Activated naive CD4-positive, alpha-beta T cell treated with anti-CD3 and anti-CD28 coated beads, Interleukin-2, amount 10 ng/mL, durations not matched to agents 7 days and 5 days (primary cell): ENCODE data around the gene RARB.

Source experiments
- CTCF ChIA-PET: fragments of 350-600 bp; sonication (Branson Sonifier 250); formaldehyde crosslinking; loops from one replicate; lab custom pipeline; 2021; ENCODE audit warnings: antibody characterized with exemption; lab: Charles Lee
- DNase-seq: peaks from one replicate; pipeline ENCODE4 v3.0.0-alpha.2; 2020
- H3K27ac Mint-ChIP-seq: one replicate; pipeline ENCODE4 v1.8.0; 2021; ENCODE audit warnings: mild to moderate bottlenecking, moderate library complexity, mixed read lengths
- H3K27me3 Mint-ChIP-seq: one replicate; pipeline ENCODE4 v1.8.0; 2021; ENCODE audit warnings: mild to moderate bottlenecking, mixed read lengths
- H3K36me3 Mint-ChIP-seq: one replicate; pipeline ENCODE4 v1.8.0; 2021; ENCODE audit warnings: mixed read lengths
- H3K4me1 Mint-ChIP-seq: one replicate; pipeline ENCODE4 v1.8.0; 2021; ENCODE audit warnings: mixed read lengths
- H3K4me3 Mint-ChIP-seq: one replicate; pipeline ENCODE4 v1.8.0; 2021; ENCODE audit warnings: mild to moderate bottlenecking, moderate library complexity, mixed read lengths
- H3K9me3 Mint-ChIP-seq: one replicate; pipeline ENCODE4 v1.8.0; 2021; ENCODE audit warnings: mixed read lengths

The RARB gene

DNA sequence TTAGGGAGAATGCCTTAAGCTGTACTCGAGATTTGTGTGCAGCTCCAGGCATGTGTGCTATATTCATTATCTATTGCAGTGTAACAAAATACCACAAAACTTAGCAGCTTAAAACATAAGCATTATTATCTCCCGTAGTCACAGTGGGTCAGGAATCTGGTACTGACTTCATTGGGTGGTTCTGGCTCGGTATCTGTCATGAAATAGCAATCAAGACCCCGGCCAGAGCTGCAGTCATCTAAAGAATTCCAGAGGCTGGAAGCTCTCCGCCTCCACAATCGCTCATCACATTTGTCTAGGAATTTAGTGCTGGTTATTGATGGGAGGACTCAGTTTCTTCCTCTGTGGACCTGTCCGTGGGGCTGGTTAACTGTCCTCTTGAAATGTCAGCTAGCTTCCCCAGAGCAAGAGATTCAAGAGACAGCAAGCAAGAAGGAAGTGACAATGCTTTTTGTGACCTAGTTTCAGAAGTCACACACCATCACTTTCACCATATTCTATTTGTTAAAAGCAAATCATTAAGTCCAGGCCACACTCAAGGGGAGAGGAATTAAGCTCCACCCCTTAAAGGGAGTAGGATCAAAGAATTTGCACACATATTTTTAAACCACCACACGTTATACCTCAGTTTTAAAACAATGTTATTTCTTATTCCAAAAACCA lies 160.5 kb downstream of the RARB start:
- CTCF ChIA-PET: no interaction called here
- H3K4me3 Mint-ChIP-seq: no peak overlapping the region
- no peak for DNase-seq
- no peaks in the 10 kb centered on the region for H3K36me3 Mint-ChIP-seq
- H3K27ac Mint-ChIP-seq: no peak overlapping the region
- no peaks in the 10 kb centered on the region for H3K9me3 Mint-ChIP-seq
- H3K27me3 Mint-ChIP-seq: no peaks in the 10 kb centered on the region
- no peaks in the 10 kb centered on the region for H3K4me1 Mint-ChIP-seq

DNA sequence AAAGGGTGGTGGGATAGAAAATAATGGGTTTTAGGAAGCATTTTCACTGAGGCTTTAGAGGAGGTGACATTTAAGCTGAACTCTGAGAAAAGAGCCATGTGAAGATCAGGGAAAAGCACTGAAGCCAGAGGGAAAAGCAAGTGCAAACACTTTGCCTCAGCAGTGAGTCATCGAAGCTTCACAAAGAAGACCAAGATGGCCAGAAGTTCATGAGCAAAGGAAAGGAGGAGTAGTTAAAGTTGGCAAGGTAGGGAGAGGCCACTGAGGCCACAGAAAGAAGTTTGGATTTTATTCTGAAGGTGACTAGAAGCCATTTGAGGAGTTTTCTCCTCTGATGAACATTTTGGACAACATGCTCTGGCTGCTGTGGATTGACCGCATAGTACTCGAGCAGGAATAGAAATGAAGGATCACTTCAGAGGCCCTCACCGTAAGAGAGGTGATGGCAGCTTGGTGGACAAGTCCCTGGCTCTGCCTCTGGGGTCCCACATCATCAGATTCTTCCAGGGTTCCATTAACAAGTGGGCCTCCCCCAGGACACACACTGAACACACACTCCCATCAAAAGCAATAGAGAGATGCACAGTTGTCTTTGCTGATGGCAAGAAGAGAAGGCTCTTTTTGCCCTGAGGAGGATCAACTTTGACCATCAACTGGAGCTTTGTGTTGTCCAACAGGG lies 161.2 kb downstream of the RARB start:
- Mint-ChIP-seq H3K27me3 (no peaks in the 10 kb centered on the region), H3K4me1 (no peaks in the 10 kb centered on the region), H3K36me3 (no peaks in the 10 kb centered on the region), H3K27ac (no peak overlapping the region), H3K9me3 (no peaks in the 10 kb centered on the region), H3K4me3 (no peak overlapping the region)
- CTCF ChIA-PET: no interaction called here
- no peak for DNase-seq

DNA sequence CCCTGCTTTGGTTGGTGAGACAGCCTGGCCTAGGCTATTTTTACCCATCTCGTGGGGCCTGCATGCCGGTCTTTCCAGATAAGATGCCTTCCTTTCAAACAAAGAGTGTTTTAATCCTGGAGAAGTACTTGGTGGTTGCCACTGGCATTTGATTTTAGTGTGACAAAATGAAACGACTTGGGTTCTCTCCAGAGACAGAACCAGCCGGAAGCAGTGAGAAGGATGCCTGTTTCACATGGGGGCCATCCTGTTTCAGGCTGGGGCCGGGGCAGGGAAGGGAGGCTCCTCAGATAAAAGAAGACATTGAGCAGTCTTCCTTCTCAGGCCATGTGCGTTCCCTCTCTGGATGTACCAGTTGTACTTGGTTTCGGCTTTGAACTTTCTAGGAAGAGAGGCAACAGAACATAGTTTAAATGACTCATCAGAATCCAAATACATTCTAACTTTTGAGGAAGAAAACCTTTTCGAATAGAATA lies 161.8 kb downstream of the RARB start:
- Mint-ChIP-seq H3K27ac (no peak overlapping the region), H3K4me1 (no peaks in the 10 kb centered on the region), H3K36me3 (no peaks in the 10 kb centered on the region), H3K9me3 (no peaks in the 10 kb centered on the region), H3K4me3 (no peak overlapping the region), H3K27me3 (no peaks in the 10 kb centered on the region)
- CTCF ChIA-PET: no interaction called here
- DNase-seq: no peak

DNA sequence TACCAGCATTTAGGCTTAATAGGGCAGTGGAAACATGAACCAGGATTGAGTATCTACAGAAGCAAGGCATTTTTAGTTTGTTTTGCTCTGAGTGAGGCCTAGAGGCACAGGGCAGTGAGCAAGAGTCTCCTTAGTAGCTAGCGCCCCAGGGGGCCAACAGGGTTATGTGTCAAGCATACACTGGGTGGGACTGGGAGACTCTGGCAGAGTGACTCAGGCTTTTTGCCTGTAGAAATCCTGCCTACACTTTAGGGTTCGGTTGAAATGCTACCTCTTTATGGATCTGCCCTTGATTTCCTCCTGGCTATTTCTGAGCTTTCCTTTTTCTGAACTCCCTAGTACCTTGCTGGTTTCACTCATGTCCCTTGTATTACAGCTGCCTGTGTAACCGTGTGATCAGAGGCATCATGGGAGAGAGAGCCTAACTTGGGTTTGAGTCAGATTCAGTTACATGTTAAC lies 164.5 kb downstream of the RARB start:
- H3K36me3 Mint-ChIP-seq: no peaks in the 10 kb centered on the region
- H3K9me3 Mint-ChIP-seq: no peaks in the 10 kb centered on the region
- H3K4me1 Mint-ChIP-seq: no peaks in the 10 kb centered on the region
- H3K4me3 Mint-ChIP-seq: no peak overlapping the region
- no peaks in the 10 kb centered on the region for H3K27me3 Mint-ChIP-seq
- no peak for DNase-seq
- CTCF ChIA-PET: interaction anchor here (0.9 to 1.4 kb wide), 4 partner anchors 8 to 132 kb away, joined by 3 to 5 read pairs (median 5); no protein-coding TSS in a partner anchor
- H3K27ac Mint-ChIP-seq: no peak overlapping the region

DNA sequence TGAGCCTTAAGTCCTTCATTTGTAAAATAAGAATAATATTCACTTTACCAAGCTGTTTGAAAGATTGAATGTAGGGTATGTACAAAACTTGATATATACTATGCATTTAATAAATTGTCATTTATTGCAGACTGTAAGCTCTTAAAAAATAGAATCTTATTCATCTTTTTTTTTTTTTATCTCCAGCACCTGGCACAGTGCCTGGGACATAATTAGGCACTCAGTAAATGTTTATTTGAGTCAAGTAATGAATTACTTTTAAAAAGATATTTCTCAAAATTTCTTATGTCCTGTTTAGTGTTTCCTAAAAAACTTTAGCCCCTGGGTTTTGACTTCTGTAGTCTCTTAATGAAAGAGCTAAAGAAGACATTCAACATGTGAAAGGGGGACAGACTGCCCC lies 164.9 kb downstream of the RARB start:
- CTCF ChIA-PET: interaction anchor here (0.9 to 1.5 kb wide), 5 partner anchors 8 to 132 kb away, joined by 3 to 5 read pairs (median 5); no protein-coding TSS in a partner anchor
- H3K36me3 Mint-ChIP-seq: no peaks in the 10 kb centered on the region
- no peaks in the 10 kb centered on the region for H3K27me3 Mint-ChIP-seq
- H3K4me3 Mint-ChIP-seq: no peak overlapping the region
- H3K9me3 Mint-ChIP-seq: no peaks in the 10 kb centered on the region
- no peak overlapping the region for H3K27ac Mint-ChIP-seq
- H3K4me1 Mint-ChIP-seq: no peaks in the 10 kb centered on the region
- DNase-seq: no peak

DNA sequence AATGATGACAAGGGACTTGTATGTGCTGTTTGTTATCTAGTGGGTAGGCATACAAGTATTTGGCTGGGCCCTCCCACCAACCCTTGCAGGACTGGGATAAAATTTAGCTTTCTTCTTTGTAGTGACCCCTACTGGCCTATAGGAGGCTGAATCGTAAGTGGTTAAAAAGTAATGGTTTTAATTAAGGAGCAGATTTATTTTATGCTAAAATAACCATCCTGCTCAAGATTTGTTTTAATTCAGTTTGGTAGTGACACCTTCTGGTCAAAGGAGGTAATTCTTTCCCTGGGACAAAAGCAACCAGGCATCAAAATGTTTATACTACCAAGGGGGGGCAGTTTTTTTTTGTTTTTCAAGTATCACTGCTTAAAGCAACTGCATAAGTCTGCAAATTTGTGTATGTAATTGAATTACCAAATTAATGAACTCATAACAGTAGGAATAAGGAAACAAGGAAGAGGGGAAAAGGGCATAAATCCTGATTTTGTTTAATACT lies 166.0 kb downstream of the RARB start:
- Mint-ChIP-seq H3K27ac (no peak overlapping the region), H3K4me3 (no peak overlapping the region), H3K9me3 (no peaks in the 10 kb centered on the region), H3K36me3 (peaks cover 5% of the 10 kb centered on the region), H3K27me3 (no peaks in the 10 kb centered on the region), H3K4me1 (no peaks in the 10 kb centered on the region)
- CTCF ChIA-PET: interaction anchor here (1.2 to 1.5 kb wide), 5 partner anchors 8 to 133 kb away, joined by 3 to 5 read pairs (median 5); no protein-coding TSS in a partner anchor
- DNase-seq: no peak

DNA sequence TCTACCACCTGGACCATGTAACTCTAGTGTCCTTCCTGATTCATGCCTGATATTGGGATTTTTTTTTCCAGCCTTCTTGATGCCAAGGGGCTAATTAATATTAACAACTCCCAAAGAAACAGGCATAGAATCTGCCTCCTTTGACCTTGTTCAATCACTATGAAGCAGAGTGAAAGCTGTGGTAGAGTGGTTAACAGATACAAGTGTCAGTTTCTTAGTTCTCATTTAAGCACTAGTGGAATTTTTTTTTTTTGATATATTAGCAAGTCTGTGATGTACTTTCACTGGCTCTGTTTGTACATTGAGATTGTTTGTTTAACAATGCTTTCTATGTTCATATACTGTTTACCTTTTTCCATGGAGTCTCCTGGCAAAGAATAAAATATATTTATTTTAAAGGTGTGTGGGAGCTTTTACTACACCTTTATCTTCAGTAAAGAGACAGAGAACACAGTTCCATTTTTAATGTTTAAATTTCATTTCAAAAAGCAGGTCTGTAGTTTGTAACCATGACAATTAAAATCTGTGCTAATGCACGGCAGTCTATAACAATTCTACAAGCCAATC lies 169.6 kb downstream of the RARB start:
- Mint-ChIP-seq H3K27ac (no peak overlapping the region), H3K27me3 (no peaks in the 10 kb centered on the region), H3K9me3 (no peaks in the 10 kb centered on the region), H3K36me3 (peaks cover 27% of the 10 kb centered on the region), H3K4me3 (no peak overlapping the region), H3K4me1 (no peaks in the 10 kb centered on the region)
- no peak for DNase-seq
- CTCF ChIA-PET: no interaction called here

DNA sequence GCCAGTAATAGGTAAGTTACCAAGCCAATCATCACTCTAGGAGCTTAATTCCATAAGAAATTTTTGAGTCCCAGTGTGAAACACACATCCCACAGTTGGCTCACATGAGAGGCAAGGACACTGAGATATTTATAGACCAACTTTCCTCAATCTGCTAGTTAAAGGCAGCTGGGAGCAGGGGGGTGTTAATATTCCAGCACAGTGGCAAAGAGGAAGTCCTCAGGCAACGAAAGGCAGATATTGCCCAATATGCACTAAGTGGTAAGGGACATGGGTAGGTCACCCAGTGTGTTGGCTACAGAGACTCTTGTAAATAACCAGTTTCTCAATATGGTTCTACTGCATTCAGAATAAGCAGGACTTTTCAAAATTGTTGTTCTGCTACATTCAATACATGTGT lies 175.6 kb downstream of the RARB start:
- H3K27me3 Mint-ChIP-seq: no peaks in the 10 kb centered on the region
- no peak overlapping the region for H3K4me3 Mint-ChIP-seq
- H3K36me3 Mint-ChIP-seq: peaks cover 57% of the 10 kb centered on the region
- no peak for DNase-seq
- H3K27ac Mint-ChIP-seq: no peak overlapping the region
- CTCF ChIA-PET: interaction anchor here (1.0 to 2.3 kb wide), 4 partner anchors 8 to 10 kb away, joined by 3 to 5 read pairs (median 5); no protein-coding TSS in a partner anchor
- H3K4me1 Mint-ChIP-seq: no peaks in the 10 kb centered on the region
- no peaks in the 10 kb centered on the region for H3K9me3 Mint-ChIP-seq

DNA sequence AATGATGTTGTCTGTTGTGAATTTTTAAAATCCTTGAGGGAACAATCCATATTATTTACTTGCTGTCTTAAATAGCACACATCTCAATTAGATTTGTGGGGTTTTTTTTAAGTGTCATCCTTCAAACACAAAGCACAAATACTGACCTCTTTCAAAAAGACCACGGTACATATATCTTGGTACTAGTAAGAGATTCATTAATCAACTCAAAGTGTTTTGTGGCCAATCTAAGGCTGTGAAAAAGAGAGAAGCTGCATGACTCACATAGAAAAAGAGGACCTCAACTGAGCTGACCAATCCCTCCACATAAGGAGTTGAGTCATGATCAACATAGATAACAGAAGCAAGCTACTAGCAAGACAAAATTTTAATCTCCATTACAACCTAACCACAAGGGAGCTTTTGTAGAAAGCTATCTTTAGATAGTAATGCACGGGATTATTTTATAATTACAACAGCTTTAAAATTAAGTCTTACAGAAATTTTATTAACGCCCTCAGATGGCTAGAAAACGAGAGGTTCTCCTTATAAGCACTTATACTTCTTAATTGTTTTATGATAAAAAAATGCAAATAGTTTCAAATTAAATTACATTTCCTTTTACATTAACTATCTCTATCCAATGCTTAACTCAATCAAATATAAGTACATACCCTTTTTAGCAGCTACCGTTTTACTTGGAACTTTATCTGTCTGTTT lies 176.2 kb downstream of the RARB start:
- Mint-ChIP-seq H3K4me1 (no peaks in the 10 kb centered on the region), H3K9me3 (no peaks in the 10 kb centered on the region), H3K4me3 (no peak overlapping the region), H3K36me3 (peaks cover 54% of the 10 kb centered on the region), H3K27me3 (no peaks in the 10 kb centered on the region), H3K27ac (peak overlapping the region; percentile 33)
- no peak for DNase-seq
- CTCF ChIA-PET: interaction anchor here (0.9 to 1.4 kb wide), 4 partner anchors 8 to 62 kb away, joined by 3 to 5 read pairs (median 4); no protein-coding TSS in a partner anchor

DNA sequence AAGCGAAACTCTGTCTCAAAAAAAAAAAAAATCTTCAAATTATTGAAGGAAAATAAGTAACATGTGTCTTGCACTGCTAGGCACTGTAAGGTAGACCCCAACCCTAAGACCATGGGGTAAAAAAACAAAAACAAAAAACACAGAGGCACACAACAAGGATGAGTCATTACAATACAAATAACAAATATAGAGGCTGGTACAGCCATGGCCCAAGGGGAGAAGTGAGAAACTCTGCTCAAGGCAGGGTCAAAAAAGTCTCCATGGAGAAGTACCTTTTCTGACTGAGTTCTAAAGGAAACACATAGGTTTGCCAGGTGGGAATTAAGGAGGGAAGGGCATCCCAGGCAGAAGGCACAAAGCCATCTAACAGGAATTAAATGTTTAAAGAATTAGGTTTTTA lies 182.1 kb downstream of the RARB start:
- H3K36me3 Mint-ChIP-seq: peaks cover 51% of the 10 kb centered on the region
- no peaks in the 10 kb centered on the region for H3K27me3 Mint-ChIP-seq
- peak overlapping the region; percentile 70 for H3K27ac Mint-ChIP-seq
- DNase-seq: no peak
- no peak overlapping the region for H3K4me3 Mint-ChIP-seq
- no peaks in the 10 kb centered on the region for H3K9me3 Mint-ChIP-seq
- CTCF ChIA-PET: no interaction called here
- H3K4me1 Mint-ChIP-seq: peaks cover 10% of the 10 kb centered on the region

DNA sequence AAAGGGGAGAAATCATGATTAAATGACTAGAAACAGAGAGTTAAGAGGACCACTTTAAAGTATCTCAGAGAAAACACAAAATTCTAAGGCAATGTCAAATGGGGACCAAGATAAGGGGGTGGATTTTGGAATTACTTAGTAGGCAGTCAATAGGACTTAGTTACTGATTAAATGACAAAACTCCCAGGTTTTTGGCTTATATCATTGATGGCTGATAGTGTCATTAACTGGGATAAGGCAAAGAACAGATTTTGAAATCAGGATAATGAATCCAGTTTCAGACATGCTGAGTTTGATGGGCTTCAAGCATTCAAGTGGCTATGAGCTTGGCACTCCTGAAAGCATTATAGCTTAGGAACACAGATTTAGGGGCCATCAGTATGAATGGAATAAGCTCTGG lies 182.7 kb downstream of the RARB start:
- Mint-ChIP-seq H3K36me3 (peaks cover 47% of the 10 kb centered on the region), H3K9me3 (no peaks in the 10 kb centered on the region), H3K4me1 (peaks cover 10% of the 10 kb centered on the region), H3K4me3 (no peak overlapping the region), H3K27me3 (no peaks in the 10 kb centered on the region), H3K27ac (peak overlapping the region; percentile 13)
- CTCF ChIA-PET: interaction anchor here (1.4 kb wide), 1 partner anchor 16 kb away, joined by 5 read pairs; no protein-coding TSS in a partner anchor
- DNase-seq: no peak

DNA sequence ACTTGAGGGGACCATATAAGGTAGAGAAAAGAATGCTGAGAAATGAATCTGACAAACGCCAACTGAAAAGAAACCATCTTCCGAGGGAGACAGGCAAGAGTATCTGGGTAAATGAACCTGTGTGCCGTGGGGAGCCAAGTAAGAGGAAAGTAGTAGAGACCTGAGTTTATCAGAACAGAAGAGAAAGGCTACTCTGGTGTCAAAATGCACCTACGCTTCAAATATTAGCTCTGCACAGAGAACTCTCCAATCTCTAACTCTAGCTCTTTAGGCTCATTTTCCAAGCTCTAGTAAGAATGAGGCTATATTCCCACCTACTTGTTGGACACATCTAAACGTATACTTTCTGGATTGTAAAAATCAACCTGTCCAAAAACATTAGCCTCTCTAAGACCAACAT lies 183.1 kb downstream of the RARB start:
- CTCF ChIA-PET: interaction anchor here (1.4 kb wide), 1 partner anchor 16 kb away, joined by 5 read pairs; no protein-coding TSS in a partner anchor
- Mint-ChIP-seq H3K27ac (no peak overlapping the region), H3K36me3 (peaks cover 46% of the 10 kb centered on the region), H3K4me3 (no peak overlapping the region), H3K9me3 (no peaks in the 10 kb centered on the region), H3K4me1 (peaks cover 10% of the 10 kb centered on the region), H3K27me3 (no peaks in the 10 kb centered on the region)
- no peak for DNase-seq

DNA sequence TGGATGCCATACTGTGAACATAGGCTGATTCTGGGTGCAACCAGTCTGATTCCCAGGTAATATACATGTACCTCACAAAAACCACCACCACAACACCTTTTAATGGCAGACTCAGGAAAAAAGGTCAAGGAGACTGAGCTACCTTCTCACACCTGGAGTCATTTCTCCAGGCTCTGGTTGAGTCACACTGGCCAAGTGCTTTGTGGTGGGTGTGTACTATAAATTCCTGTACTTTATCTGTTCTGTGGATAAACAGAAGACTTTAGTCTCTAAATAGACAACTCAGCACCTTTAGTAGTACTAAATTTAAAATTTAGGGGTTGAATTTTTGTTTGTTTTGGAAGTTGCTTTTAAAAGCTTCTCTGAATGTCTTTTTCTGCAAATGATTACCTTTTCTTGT lies 190.0 kb downstream of the RARB start:
- CTCF ChIA-PET: interaction anchor here (0.8 kb wide), 1 partner anchor 22 kb away, joined by 3 read pairs; no protein-coding TSS in a partner anchor
- Mint-ChIP-seq H3K27me3 (no peaks in the 10 kb centered on the region), H3K4me1 (no peaks in the 10 kb centered on the region), H3K4me3 (no peak overlapping the region), H3K36me3 (peaks cover 44% of the 10 kb centered on the region), H3K9me3 (no peaks in the 10 kb centered on the region), H3K27ac (no peak overlapping the region)
- DNase-seq: no peak

DNA sequence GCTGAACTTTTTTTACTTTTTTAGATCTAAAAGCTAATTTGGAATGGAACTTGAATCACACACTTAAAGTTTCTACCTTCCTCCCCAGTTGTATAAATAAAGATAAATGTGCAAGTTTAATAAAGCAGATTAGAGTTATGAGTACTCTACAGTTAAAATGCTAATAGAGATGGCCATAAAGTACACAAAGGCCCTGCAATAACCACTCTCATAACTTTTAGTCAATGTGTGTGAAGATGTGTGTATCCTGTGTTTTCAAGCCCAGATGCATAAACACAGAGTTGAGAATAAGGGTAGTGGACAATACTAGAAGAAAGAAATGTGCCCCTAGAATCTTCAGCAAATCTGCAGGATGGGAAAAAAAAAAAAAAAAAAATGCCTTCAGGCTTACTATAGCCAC lies 191.3 kb downstream of the RARB start:
- no peaks in the 10 kb centered on the region for H3K27me3 Mint-ChIP-seq
- CTCF ChIA-PET: no interaction called here
- no peaks in the 10 kb centered on the region for H3K4me1 Mint-ChIP-seq
- peak overlapping the region; percentile 76 for H3K27ac Mint-ChIP-seq
- H3K36me3 Mint-ChIP-seq: peaks cover 45% of the 10 kb centered on the region
- DNase-seq: no peak
- H3K4me3 Mint-ChIP-seq: no peak overlapping the region
- H3K9me3 Mint-ChIP-seq: no peaks in the 10 kb centered on the region
